Right renal pelvis (tissue), 4 donors: Measurements from ENCODE around the gene ITSN2. TPM values are rescaled to one million over a fixed set of nuclear protein-coding genes. Genes with fewer than 3 reads are reported as not detected.

Experiments used
- DNase-seq, 4 donors: peaks; one replicate each; pipeline ENCODE4 v3.0.0-alpha.2; 2013; ENCODE audit warnings: low read depth in 4 of 4, low spot score in 3 of 4, missing footprints in 1 of 4
- polyA plus RNA-seq, 4 donors: library from polyadenylated mRNA; unstranded; fragments of 120-200 nt; gene quantifications; one replicate each; pipeline ENCODE4 v1.2.1, GENCODE V29; 2013; ENCODE audit not compliant: insufficient read length in 4 of 4

ITSN2 gene
- polyA plus RNA-seq, 4 donors: 25.2 to 32.4 (median 28.8) TPM

GRCh38 chr2:24273598-24273997, 86.7 kb downstream of the ITSN2 start:
- DNase-seq: no peak

DNA sequence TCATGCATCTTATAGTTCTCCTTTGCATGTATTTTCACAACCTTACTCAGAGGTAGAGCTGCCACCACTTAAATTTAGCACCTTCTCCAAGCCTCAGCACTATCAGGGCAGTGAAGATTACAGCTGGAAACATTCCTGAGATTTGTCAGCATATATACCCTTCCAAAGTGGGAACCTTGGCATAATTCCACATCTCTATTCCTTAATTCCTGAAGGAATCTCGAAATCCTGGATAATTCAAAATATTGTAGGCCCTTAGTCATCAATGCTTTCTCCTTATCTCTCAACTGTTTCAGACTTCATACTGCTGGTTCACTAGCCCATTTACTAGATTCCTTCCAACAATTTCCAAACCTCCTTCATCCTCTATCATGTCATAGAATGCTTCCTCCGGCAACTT, 87.4 kb downstream of the ITSN2 start:
- DNase-seq: no peak

DNA sequence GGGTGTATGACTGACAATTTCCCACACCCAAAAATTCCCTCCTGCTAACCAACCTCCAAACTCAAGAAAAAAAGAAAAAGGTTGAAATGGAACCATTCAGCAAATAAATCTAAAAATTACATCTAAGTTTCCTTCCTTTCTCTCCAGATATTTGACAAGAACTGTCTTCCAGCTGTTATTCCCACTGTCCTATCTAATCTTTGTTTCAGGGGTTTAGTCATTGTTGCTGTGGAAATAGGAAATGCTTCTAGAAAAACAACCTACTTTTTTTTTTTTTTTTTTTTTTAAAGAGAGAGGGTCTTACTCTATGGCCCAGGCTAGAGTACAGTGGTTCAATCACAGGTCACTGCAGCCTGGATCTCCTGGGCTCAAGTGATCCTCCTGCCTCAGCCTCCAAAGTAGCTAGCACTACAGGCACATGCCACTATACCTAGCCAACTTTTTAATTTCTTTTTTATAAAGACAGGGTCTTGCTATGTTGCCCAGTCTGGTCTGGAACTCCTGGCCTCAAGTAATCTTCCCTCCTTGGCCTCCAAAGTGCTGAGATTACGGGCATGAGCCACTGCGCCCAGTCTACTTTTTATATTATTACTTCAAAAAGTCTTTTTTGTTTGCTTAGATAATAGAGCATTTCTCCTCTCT, 88.1 kb downstream of the ITSN2 start:
- no peak for DNase-seq

DNA sequence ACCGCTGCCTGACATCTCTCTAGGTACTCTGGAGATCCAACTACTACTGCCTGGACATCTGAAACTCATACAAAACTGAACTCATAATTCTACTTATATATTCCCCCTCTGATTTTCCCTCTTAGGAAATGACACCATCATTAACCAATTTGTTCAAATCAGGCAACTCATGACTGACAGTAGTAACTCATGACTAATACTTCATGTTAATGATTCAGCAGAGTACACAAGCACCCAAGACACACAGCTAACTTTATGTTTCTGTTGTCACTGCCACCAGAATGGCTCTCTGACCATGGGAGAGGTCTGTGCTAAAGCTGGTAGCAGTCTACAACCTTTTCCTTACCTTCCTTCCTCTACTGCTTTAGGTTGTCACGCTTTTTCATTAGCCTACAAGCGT, 91.1 kb downstream of the ITSN2 start:
- no peak for DNase-seq

GRCh38 chr2:24265212-24265611, 95.1 kb downstream of the ITSN2 start:
- no peak for DNase-seq

DNA sequence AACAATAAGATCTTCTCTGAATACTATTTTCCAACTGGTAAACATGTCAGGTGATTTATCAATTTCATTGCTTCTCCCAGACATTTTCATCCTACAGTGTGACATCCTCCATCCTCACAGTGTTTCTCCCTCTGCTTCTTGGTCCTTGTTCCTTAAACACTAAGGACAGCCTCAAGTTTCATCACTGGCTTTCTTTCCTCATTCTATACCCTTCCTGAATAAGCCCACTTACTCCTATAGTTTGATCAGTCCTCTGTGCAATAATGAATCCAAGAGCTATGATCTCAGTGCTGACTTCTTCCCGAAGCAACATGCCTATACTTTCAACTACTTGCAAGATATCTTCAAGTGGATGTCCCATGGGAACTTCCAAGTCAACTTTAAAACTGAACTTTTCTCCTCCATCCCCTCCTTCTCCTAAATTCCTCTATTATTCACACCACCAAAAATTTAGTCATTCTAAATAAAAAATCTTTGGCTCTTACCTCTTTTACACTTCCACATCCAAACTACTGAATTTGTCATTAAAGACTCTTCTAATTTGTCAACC, 97.8 kb downstream of the ITSN2 start:
- no peak for DNase-seq

GRCh38 chr2:24261441-24261840, 98.9 kb downstream of the ITSN2 start:
- no peak for DNase-seq

DNA sequence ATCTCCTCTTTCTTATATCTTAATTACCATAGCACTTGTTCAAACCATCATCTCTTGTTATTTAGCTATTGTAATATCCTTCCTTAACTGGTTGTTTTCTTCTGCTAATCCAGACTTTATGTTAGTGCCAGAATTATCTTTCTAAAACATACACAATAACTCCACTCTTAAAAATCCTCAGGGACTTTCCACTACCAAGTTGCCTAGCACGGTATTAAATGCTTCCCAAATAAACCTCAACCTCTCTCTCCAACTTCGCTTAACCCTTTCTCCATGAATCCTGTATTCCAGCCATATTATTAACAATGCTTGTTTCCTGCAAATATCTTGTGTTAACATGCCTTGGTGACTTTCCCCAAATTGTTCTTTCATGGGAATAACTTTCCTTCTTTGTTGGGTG, 101.0 kb downstream of the ITSN2 start:
- no peak for DNase-seq

GRCh38 chr2:24258718-24259117, 101.6 kb downstream of the ITSN2 start:
- no peak for DNase-seq

GRCh38 chr2:24253303-24253919, 106.9 kb downstream of the ITSN2 start:
- no peak for DNase-seq

DNA sequence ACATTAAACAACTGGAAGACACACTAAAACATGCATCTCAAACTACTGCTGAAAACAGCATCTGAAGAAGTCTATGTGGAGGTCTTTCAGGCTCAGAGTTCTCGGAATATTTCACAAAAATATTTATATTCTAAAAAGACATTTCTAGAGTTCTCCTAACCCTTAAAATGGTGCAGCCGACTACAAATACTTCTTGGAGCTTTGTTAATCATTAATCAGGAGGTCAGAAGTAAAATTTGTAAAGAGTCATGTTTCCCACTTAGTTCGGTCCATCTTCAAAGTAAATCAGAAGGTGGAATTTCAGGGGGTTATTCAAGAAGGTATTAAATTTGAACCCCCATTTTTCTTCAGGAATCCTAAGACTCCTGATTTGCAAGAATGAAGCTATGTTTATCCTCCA, 112.7 kb downstream of the ITSN2 start:
- no peak for DNase-seq

GRCh38 chr2:24247164-24247563, 113.2 kb downstream of the ITSN2 start:
- no peak for DNase-seq

DNA sequence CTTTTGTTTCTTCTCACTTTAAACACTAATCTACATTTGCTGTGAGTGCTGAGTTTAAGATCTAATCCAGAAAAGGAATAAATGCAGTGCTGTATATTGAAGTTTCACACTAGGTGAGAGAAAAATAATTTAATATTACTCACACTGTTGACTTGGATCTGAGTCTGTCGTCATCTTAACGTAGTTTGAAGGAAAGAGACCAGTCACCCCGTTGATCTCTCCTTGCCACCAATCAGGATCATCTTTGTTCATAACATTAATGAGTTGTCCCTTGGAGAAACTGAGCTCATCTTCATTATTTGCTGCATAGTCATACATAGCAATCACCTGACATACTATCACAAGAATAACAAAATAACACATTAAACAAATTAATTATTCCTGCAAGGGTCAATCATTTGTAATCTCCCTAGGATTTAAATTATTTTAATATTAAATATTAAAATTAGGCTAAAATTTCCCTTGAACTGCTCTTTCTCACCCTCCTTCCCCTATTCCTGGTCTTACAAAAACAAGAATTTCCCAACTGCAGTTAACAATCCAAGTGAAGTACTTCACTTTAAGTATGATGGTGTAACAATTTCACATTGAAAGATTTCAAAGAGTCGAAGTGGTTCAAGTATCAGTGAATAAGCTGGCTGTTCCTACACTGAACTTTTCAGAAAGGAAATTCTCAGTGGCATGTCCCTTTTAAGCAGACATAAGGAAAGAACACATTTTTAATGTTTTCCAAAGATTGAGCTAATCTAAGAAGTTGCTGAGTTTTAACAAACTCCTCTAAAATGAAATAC, 114.2 kb downstream of the ITSN2 start:
- DNase-seq: no peak

GRCh38 chr2:24241528-24241927, 118.8 kb downstream of the ITSN2 start:
- DNase-seq: no peak

- DNase-seq: no peak
These were observed 120.8 kb downstream of the ITSN2 start for GRCh38 chr2:24239553-24239952.

DNA sequence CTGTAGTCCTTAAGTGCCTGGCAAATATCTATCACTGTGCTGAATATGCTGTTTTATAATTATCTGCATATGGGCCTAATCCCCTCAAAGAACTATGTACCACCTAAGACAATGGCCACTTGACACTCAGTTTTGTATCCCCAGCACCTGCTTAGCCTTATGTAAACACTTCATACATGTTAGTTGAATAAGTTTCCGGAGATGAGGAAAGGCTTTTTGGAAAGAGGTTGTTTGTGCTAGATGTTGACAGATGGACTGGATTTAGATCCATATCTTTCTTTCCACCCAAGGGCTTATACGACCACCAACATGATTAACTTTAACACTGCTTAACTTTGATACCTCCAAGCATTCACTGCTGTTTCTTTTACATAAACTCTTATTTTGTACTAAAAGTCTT, 122.2 kb downstream of the ITSN2 start:
- DNase-seq: no peak

GRCh38 chr2:24237313-24237712, 123.0 kb downstream of the ITSN2 start:
- no peak for DNase-seq

- no peak for DNase-seq
These were observed 127.0 kb downstream of the ITSN2 start for GRCh38 chr2:24233321-24233720.

DNA sequence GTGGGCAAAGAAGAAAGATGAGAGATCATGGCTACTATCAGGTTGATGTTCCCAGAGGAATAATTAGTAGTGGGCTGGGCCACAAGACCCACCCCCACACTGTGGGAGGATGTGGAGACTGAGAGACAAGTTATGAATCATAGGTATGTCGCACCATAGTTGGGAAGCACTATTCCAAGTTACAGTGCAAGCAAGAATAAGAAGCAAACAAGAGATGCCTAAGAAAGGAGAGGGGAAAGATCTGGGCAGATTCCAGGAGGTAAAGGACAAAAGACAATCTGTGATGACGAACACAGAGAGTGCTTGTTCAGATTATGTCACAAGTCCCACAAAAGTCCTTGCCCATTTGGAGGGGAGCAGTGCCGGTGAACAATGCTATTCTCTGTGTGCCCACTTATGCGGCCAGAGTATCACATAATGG, 128.9 kb downstream of the ITSN2 start:
- no peak for DNase-seq

DNA sequence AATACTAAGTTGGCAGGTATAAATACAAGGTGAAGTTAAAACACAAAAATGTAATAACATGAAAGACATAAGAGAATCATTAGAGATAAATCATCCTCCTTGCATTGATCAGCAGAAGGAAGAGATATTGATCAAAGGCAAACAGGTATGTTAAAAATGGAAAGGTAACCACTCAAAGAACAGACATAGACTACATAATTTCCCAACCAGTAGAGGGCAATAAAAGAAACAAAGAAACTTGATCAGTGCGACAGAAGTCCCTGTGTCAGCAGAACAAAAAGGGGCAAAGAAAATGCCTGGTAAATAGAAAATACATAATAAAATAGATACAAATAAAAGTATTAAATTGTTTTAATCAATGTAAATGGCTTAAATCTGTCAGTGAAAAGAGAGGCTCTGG, 131.9 kb downstream of the ITSN2 start:
- DNase-seq: no peak

- no peak for DNase-seq
These were observed 134.7 kb downstream of the ITSN2 start for GRCh38 chr2:24225499-24226242.
